Kidney (tissue), 22 donors: Measurements from ENCODE around the gene ZNF564. TPM values are rescaled to one million over a fixed set of nuclear protein-coding genes. Genes with fewer than 3 reads are reported as not detected.

Source experiments
- DNase-seq, 5 donors: peaks; one replicate each; pipeline ENCODE4 v3.0.0-alpha.2; 2013 to 2020
- FAIRE-seq: peaks from 2 replicates; lab custom pipeline; 2012; peaks lifted over from hg19 to GRCh38; lab: Jason Lieb, UNC
- H3K27ac ChIP-seq, 2 donors: one replicate each; pipeline ENCODE4 v1.7.0; 2013; ENCODE audit warnings: low read depth in 2 of 2, low read length in 2 of 2, inconsistent platforms in 1 of 2
- H3K27me3 ChIP-seq: one replicate; pipeline ENCODE4 v1.7.1; 2013; ENCODE audit warnings: low read length, inconsistent platforms; ENCODE audit not compliant: control insufficient read depth, insufficient read depth
- H3K36me3 ChIP-seq, 3 donors: one replicate each; pipeline versions ENCODE4 v1.7.0 to v1.7.1; 2013; ENCODE audit warnings: low read length in 3 of 3, control low read depth in 1 of 3, inconsistent platforms in 1 of 3; ENCODE audit not compliant: insufficient read depth in 3 of 3, control insufficient read depth in 2 of 3
- H3K4me1 ChIP-seq, 3 donors: one replicate each; pipeline versions ENCODE4 v1.7.0 to v1.7.1; 2013; ENCODE audit warnings: low read length in 3 of 3, inconsistent platforms in 1 of 3, low read depth in 1 of 3; ENCODE audit not compliant: control insufficient read depth in 2 of 3, insufficient read depth in 2 of 3
- H3K4me3 ChIP-seq, 3 donors: one replicate each; pipeline versions ENCODE4 v1.7.0 to v1.8.1; 2013; ENCODE audit warnings: low read length in 3 of 3, control low read depth in 1 of 3, inconsistent platforms in 1 of 3
- H3K9ac ChIP-seq, 3 donors: one replicate each; pipeline versions ENCODE4 v1.7.0 to v1.7.1; 2013; ENCODE audit warnings: low read length in 3 of 3, control low read depth in 1 of 3, inconsistent platforms in 1 of 3
- H3K9me3 ChIP-seq, 3 donors: one replicate each; pipeline versions ENCODE4 v1.7.0 to v1.7.1; 2013; ENCODE audit warnings: low read length in 3 of 3, control low read depth in 1 of 3, inconsistent platforms in 1 of 3; ENCODE audit not compliant: control insufficient read depth in 2 of 3, insufficient read depth in 1 of 3
- CTCF ChIP-seq: IDR thresholded peaks from 3 replicates; pipeline ENCODE4 v1.5.1; 2012; ENCODE audit warnings: mild to moderate bottlenecking, moderate library complexity, borderline replicate concordance; ENCODE audit not compliant: insufficient read depth; ENCODE audit errors: extremely low read depth
- intact Hi-C: fragments of 100-400 bp; cut with DNase I; formaldehyde crosslinking; loops from one replicate; pipeline ENCODE4 v1.11.1; 2022
- long read RNA-seq, 10 donors: library from polyadenylated mRNA in 1 of 10; unstranded in 1 of 10; transcript quantifications; one replicate each; pipeline ENCODE4 v2.0.0 and lab custom pipeline, GENCODE V29; 2021 to 2026
- polyA plus RNA-seq: library from polyadenylated mRNA; stranded (reverse); fragments of 350-450 nt; fragmentation: Illumina TruSeq; extraction: RNeasy Lipid Tissue Mini Kit (QIAGEN cat#74804); gene quantifications from one replicate; pipeline ENCODE4 v1.2.3, GENCODE V29; 2014; ENCODE audit warnings: low read depth, low replicate concordance; ENCODE audit not compliant: insufficient read depth
- total RNA-seq: library from RNA; stranded (reverse); fragmentation: NEBNext Ultra II Directional; extraction: Animal tissue kit (Norgen Biotek cat#: 25700); gene quantifications from one replicate; pipeline ENCODE4 v1.2.1, GENCODE V29; 2021
- donor health status: control.
- donor health status: control.
- donor health status: control.
- donor health status: control.
- donor health status: control.
- donor health status: DM: yes; HTN: yes; CAD: no.
- donor health status: Normal renal cell carcinoma (clear cell type).

ZNF564 gene
- 22.6 TPM for total RNA-seq
- 10.2 TPM for polyA plus RNA-seq
- long read RNA-seq, donor 1, transcript ZNF564-201 (4 exons, 2,935 nt): major isoform, 5 of 5 reads
- long read RNA-seq, donor 1, partial matches to known transcripts: 0 of 5 reads
- long read RNA-seq, donor 1, other reads (novel, unspliced or antisense): 0 of 5 reads
- long read RNA-seq, donor 2, transcript ZNF564-201 (4 exons, 2,935 nt): major isoform, 5 of 5 reads
- long read RNA-seq, donor 2, partial matches to known transcripts: 0 of 5 reads
- long read RNA-seq, donor 2, other reads (novel, unspliced or antisense): 0 of 5 reads
- long read RNA-seq, donor 3, transcript ZNF564-201 (4 exons, 2,935 nt): major isoform, 5 of 5 reads
- long read RNA-seq, donor 3, partial matches to known transcripts: 0 of 5 reads
- long read RNA-seq, donor 3, other reads (novel, unspliced or antisense): 0 of 5 reads
- long read RNA-seq, donor 4, transcript ZNF564-201 (4 exons, 2,935 nt): major isoform, 5 of 5 reads
- long read RNA-seq, donor 4, partial matches to known transcripts: 0 of 5 reads
- long read RNA-seq, donor 4, other reads (novel, unspliced or antisense): 0 of 5 reads
- long read RNA-seq, donor 5: 0 reads
- long read RNA-seq, donor 6, partial matches to known transcripts: 0 of 2 reads
- long read RNA-seq, donor 6, other reads (novel, unspliced or antisense): 0 of 2 reads
- long read RNA-seq, donor 7, transcript ZNF564-201 (4 exons, 2,935 nt): major isoform, 12 of 12 reads
- long read RNA-seq, donor 7, partial matches to known transcripts: 0 of 12 reads
- long read RNA-seq, donor 7, other reads (novel, unspliced or antisense): 0 of 12 reads
- long read RNA-seq, donor 8, partial matches to known transcripts: 0 of 4 reads
- long read RNA-seq, donor 8, other reads (novel, unspliced or antisense): 0 of 4 reads
- long read RNA-seq, donor 9, partial matches to known transcripts: 0 of 1 reads
- long read RNA-seq, donor 9, other reads (novel, unspliced or antisense): 0 of 1 reads
- long read RNA-seq, donor 10, partial matches to known transcripts: 0 of 2 reads
- long read RNA-seq, donor 10, other reads (novel, unspliced or antisense): 0 of 2 reads

GRCh38 chr19:12551060-12551832 lies at the start of gene ZNF564:
Gene ZNF564 (minus strand): TSS chr19:12551482. CDS start chr19:12551332, 150 bp downstream.
- peaks cover 0 to 4% (median 2%) of the 10 kb centered on the region in 3 donors for H3K36me3 ChIP-seq
- peaks cover 0 to 14% (median 10%) of the 10 kb centered on the region in 3 donors for H3K4me1 ChIP-seq
- H3K4me3 ChIP-seq: peak within 1 kb of the TSS; percentile 74 to 96 (median 94)
- no peak for TF ChIP-seq CTCF
- peak within 1 kb of the TSS; percentile 88 to 94 (median 92) for H3K9ac ChIP-seq
- no peaks in the 10 kb centered on the region for H3K9me3 ChIP-seq
- FAIRE-seq (peak; percentile 97), DNase-seq (peak; percentile 97 to 100 (median 99))
- intact Hi-C loops: no loop called here
- no peaks in the 10 kb centered on the region for H3K27me3 ChIP-seq
- H3K27ac ChIP-seq: peak within 1 kb of the TSS; percentile 97 to 99

- intact Hi-C loops: no loop called here
- no peak for FAIRE-seq
- no peaks in the 10 kb centered on the region for H3K36me3 ChIP-seq
Measured at GRCh38 chr19:12597594-12597993, 46.3 kb upstream of the ZNF564 start.

More at GRCh38 chr19:12597594-12597993, 46.3 kb upstream of the ZNF564 start:
- no peak for DNase-seq
- no peaks in the 10 kb centered on the region for H3K9me3 ChIP-seq
- no peak for TF ChIP-seq CTCF
- no peak overlapping the region for H3K9ac ChIP-seq
- no peaks in the 10 kb centered on the region for H3K4me1 ChIP-seq
- H3K27ac ChIP-seq: no peak overlapping the region
- no peak overlapping the region for H3K4me3 ChIP-seq
- no peaks in the 10 kb centered on the region for H3K27me3 ChIP-seq
